GM23248 (cell line): ENCODE data around the gene RIPK3. TPM values are rescaled to one million over a fixed set of nuclear protein-coding genes. Genes with fewer than 3 reads are reported as not detected.

Experiments used
- DNase-seq: peaks from one replicate; pipeline ENCODE4 v3.0.0-alpha.2; 2015
- H2AFZ ChIP-seq: fragments of 200-600 bp; sonication (generic); 2 replicates; pipeline ENCODE4 v1.6.1; 2016; ENCODE audit warnings: antibody characterized with exemption
- H3F3A ChIP-seq: fragments of 200-600 bp; sonication (generic); 2 replicates; pipeline ENCODE4 v1.6.1; 2016; ENCODE audit warnings: mild to moderate bottlenecking, antibody characterized with exemption, mixed run types; ENCODE audit not compliant: insufficient read depth
- H3K27ac ChIP-seq: fragments of 200-600 bp; sonication (generic); 2 replicates; pipeline ENCODE4 v1.5.1; 2016; ENCODE audit warnings: mild to moderate bottlenecking
- H3K27me3 ChIP-seq: fragments of 200-600 bp; sonication (generic); replicated peaks from 2 replicates; pipeline ENCODE4 v1.6.1; 2016; ENCODE audit warnings: mild to moderate bottlenecking; ENCODE audit not compliant: insufficient read depth
- H3K36me3 ChIP-seq: fragments of 200-600 bp; sonication (generic); 2 replicates; pipeline ENCODE4 v1.6.1; 2016; ENCODE audit warnings: low read depth, mild to moderate bottlenecking
- H3K4me1 ChIP-seq: fragments of 200-600 bp; sonication (generic); 2 replicates; pipeline ENCODE4 v1.6.1; 2016; ENCODE audit warnings: mild to moderate bottlenecking; ENCODE audit not compliant: insufficient read depth
- H3K4me2 ChIP-seq: fragments of 200-600 bp; sonication (generic); one replicate; pipeline ENCODE4 v1.6.1; 2016; ENCODE audit warnings: mild to moderate bottlenecking; ENCODE audit not compliant: unreplicated experiment
- H3K4me3 ChIP-seq: fragments of 200-600 bp; sonication (generic); 2 replicates; pipeline ENCODE4 v1.5.1; 2016; ENCODE audit warnings: mild to moderate bottlenecking
- H3K79me2 ChIP-seq: fragments of 200-600 bp; sonication (generic); 2 replicates; pipeline ENCODE4 v1.6.1; 2016; ENCODE audit warnings: mild to moderate bottlenecking; ENCODE audit not compliant: insufficient read depth
- H3K9ac ChIP-seq: fragments of 200-600 bp; sonication (generic); 2 replicates; pipeline ENCODE4 v1.6.1; 2016; ENCODE audit warnings: mild to moderate bottlenecking
- H3K9me2 ChIP-seq: fragments of 200-600 bp; sonication (generic); 2 replicates; pipeline ENCODE4 v1.6.1; 2016; ENCODE audit warnings: mixed run types, mild to moderate bottlenecking, moderate library complexity; ENCODE audit not compliant: insufficient read depth
- H3K9me3 ChIP-seq: fragments of 200-600 bp; sonication (generic); one replicate; pipeline ENCODE4 v1.6.1; 2017; ENCODE audit warnings: low read depth
- H4K20me1 ChIP-seq: fragments of 200-600 bp; sonication (generic); 2 replicates; pipeline ENCODE4 v1.6.0; 2016; ENCODE audit not compliant: insufficient read depth
- EZH2 ChIP-seq: fragments of 200-600 bp; sonication (generic); IDR thresholded peaks from 2 replicates; pipeline ENCODE4 v1.6.1; 2018; ENCODE audit warnings: antibody characterized with exemption, mild to moderate bottlenecking; ENCODE audit not compliant: insufficient read depth, poor library complexity, severe bottlenecking
- EZH2phosphoT487 ChIP-seq: fragments of 200-600 bp; sonication (generic); IDR thresholded peaks from 2 replicates; pipeline ENCODE4 v1.6.1; 2018; ENCODE audit warnings: antibody characterized with exemption, moderate library complexity, mild to moderate bottlenecking, low read depth; ENCODE audit not compliant: insufficient read depth
- WGBS, 2 experiments: methylation state at CpG; one replicate each; pipeline ENCODE4 v1.1.6; 2015 to 2017; ENCODE audit warnings: low lambda C conversion rate in 2 of 2, low coverage in 1 of 2; ENCODE audit errors: missing lambda C conversion rate in 2 of 2; 5-methylcytosine and 5-hydroxymethylcytosine counted together
- in situ Hi-C: fragments of 300-500 bp; cut with MboI; formaldehyde crosslinking; loops from 2 replicates; pipeline ENCODE4 v1.15.0; 2020
- polyA plus RNA-seq: library from polyadenylated mRNA; unstranded; fragments of >200 nt; fragmentation: Nextera tagmentation; extraction: Ambion mirVana; gene quantifications from 2 replicates; pipeline ENCODE4 v1.2.1, GENCODE V29; 2016
- total RNA-seq: library from RNA; depleted of rRNA; stranded (reverse); fragments of >200 nt; shearing (Covaris generic); gene quantifications from 2 replicates; pipeline ENCODE4 v1.2.3, GENCODE V29; 2014

The RIPK3 gene
- total and polyA plus RNA-seq, 2 experiments from 2014 or later = 2.2 to 5.1 TPM

- no peaks in the 10 kb centered on the region for H4K20me1 ChIP-seq
- peaks cover 3% of the 10 kb centered on the region; the same call in 1 of the 2 replicates for H3F3A ChIP-seq
- H3K4me3 ChIP-seq = no peak overlapping the region
- no peaks in the 10 kb centered on the region for H3K9me2 ChIP-seq
- no peak overlapping the region for H2AFZ ChIP-seq
- WGBS, 2 experiments = 58 to 64% methylated on average over 9 to 10 of the region's 10 CpGs
- H3K4me1 ChIP-seq = no peaks in the 10 kb centered on the region
- no peak overlapping the region for H3K27ac ChIP-seq
- DNase-seq = no peak
- no peak for TF ChIP-seq EZH2
- TF ChIP-seq EZH2phosphoT487 = no peak
- no peaks in the 10 kb centered on the region for H3K36me3 ChIP-seq
- H3K9ac ChIP-seq = no peak overlapping the region
- H3K9me3 ChIP-seq = no peaks in the 10 kb centered on the region
- in situ Hi-C loops = no loop called here
- H3K4me2 ChIP-seq = no peak overlapping the region
- H3K79me2 ChIP-seq = no peaks in the 10 kb centered on the region
- H3K27me3 ChIP-seq = no peaks in the 10 kb centered on the region; the same call in 1 of the 2 replicates
These were observed 17.1 kb downstream of the RIPK3 start for GRCh38 chr14:24322672-24323071.

DNA sequence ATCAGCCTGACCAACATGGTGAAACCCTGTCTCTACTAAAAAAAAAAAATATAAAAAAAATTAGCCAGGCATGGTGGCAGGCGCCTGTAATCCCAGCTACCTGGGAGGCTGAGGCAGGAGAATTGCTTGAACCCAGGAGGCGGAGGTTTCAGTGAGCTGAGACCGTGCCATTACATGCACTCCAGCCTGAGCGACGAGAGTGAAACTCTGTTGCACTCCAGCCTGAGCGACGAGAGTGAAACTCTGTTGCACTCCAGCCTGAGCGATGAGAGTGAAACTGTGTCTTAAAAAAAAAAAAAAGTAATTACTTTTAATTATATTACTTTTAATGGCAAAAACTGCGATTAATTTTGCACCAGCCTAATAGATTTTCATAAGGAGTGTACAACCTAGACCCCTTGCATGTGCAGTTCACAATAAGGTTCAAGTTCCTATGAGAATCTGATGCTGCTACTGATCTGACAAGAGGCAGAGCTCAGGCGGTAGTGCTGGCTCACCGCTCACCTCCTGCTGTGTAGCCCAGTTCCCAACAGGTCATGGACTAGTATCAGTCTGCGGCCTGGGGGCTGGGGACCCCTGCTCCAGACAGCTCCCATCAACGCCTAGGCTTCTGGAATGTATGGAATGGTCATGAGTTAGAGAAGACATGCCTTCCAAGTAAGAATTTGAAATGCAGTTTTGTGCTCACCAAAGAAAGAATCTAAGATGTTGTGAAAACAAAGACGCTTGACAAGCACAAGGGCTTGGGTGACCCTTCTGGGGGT, 18.4 kb downstream of the RIPK3 start:
- no peaks in the 10 kb centered on the region for H3K79me2 ChIP-seq
- no peaks in the 10 kb centered on the region for H4K20me1 ChIP-seq
- WGBS, 2 experiments = 74 to 78% methylated on average over 14 of the region's 14 CpGs
- peaks cover 12% of the 10 kb centered on the region for H3K4me1 ChIP-seq
- no peak for DNase-seq
- in situ Hi-C loops = no loop called here
- H2AFZ ChIP-seq = no peak overlapping the region
- no peak overlapping the region for H3K27ac ChIP-seq
- no peaks in the 10 kb centered on the region for H3K9me2 ChIP-seq
- H3K9me3 ChIP-seq = no peaks in the 10 kb centered on the region
- no peaks in the 10 kb centered on the region for H3K36me3 ChIP-seq
- no peak overlapping the region for H3K9ac ChIP-seq
- peaks cover 14% of the 10 kb centered on the region; the same call in 1 of the 2 replicates for H3F3A ChIP-seq
- no peak for TF ChIP-seq EZH2phosphoT487
- no peak for TF ChIP-seq EZH2
- H3K27me3 ChIP-seq = no peaks in the 10 kb centered on the region; the same call in 1 of the 2 replicates
- H3K4me3 ChIP-seq = no peak overlapping the region
- H3K4me2 ChIP-seq = no peak overlapping the region

GRCh38 chr14:24317141-24317928, 22.5 kb downstream of the RIPK3 start:
- no peak overlapping the region for H3K27ac ChIP-seq
- no peak overlapping the region for H3K4me3 ChIP-seq
- no peaks in the 10 kb centered on the region for H4K20me1 ChIP-seq
- no peaks in the 10 kb centered on the region; the same call in 1 of the 2 replicates for H3K27me3 ChIP-seq
- DNase-seq = peak; percentile 80
- in situ Hi-C loops = no loop called here
- WGBS, 2 experiments = 82 to 85% methylated on average over 3 of the region's 3 CpGs
- H3K4me1 ChIP-seq = peaks cover 13% of the 10 kb centered on the region
- no peak overlapping the region for H2AFZ ChIP-seq
- no peaks in the 10 kb centered on the region for H3K36me3 ChIP-seq
- TF ChIP-seq EZH2 (no peak), EZH2phosphoT487 (no peak)
- no peaks in the 10 kb centered on the region for H3K9me3 ChIP-seq
- no peaks in the 10 kb centered on the region for H3K9me2 ChIP-seq
- no peak overlapping the region for H3K4me2 ChIP-seq
- H3K79me2 ChIP-seq = no peaks in the 10 kb centered on the region
- peaks cover 14% of the 10 kb centered on the region; the same call in 1 of the 2 replicates for H3F3A ChIP-seq
- no peak overlapping the region for H3K9ac ChIP-seq

DNA sequence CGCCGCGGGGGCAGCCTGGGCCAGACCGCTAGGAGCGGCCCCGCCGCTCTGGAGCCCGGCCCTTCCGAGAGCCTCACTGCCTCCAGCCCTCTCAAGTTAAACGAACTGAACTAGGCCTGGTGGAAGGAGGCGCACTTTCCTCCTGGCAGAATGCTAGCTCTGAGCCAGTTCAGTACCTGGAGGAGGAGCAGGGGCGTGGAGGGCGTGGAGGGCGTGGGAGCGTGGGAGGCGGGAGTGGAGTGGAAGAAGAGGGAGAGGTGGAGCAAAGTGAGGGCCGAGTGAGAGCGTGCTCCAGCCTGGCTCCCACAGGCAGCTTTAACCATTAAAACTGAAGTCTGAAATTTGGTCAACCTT, 23.2 kb downstream of the RIPK3 start:
- Histone ChIP-seq H3F3A (peaks cover 14% of the 10 kb centered on the region), H3K36me3 (no peaks in the 10 kb centered on the region), H3K27ac (no peak overlapping the region), H3K79me2 (no peaks in the 10 kb centered on the region), H3K4me2 (no peak overlapping the region), H3K27me3 (no peaks in the 10 kb centered on the region; the same call in 1 of the 2 replicates), H3K9me2 (no peaks in the 10 kb centered on the region), H2AFZ (no peak overlapping the region), H3K9ac (no peak overlapping the region), H3K4me1 (peaks cover 18% of the 10 kb centered on the region), H4K20me1 (no peaks in the 10 kb centered on the region), H3K9me3 (no peaks in the 10 kb centered on the region), H3K4me3 (no peak overlapping the region)
- TF ChIP-seq EZH2 = no peak
- no peak for TF ChIP-seq EZH2phosphoT487
- no peak for DNase-seq
- 27 to 38% methylated on average over 15 to 18 of the region's 18 CpGs for WGBS, 2 experiments
- in situ Hi-C loops = no loop called here
